ENCODE measurements around the gene CFAP74. TPM values are rescaled to one million over a fixed set of nuclear protein-coding genes. Genes with fewer than 3 reads are reported as not detected.

CFAP74 gene
- total RNA-seq, 1 experiment from 2014 or later: not detected

- TF ChIP-seq EZH2 (IDR thresholded peaks at IDR 0.05; ENCODE audit: low read length, unreplicated experiment): no peak
- TF ChIP-seq CTCF (conservative IDR thresholded peaks at IDR 0.05; ENCODE audit: low read depth, low read length): no peak
- no peak for TF ChIP-seq EZH2phosphoT487 (IDR thresholded peaks at IDR 0.05; ENCODE audit: borderline replicate concordance, low read length)
- no peak overlapping the region for H3K27ac ChIP-seq (ENCODE audit: low read length)
- no peaks in the 10 kb centered on the region for H3K4me1 ChIP-seq (ENCODE audit: insufficient read depth, low read length)
- no peaks in the 10 kb centered on the region for H3K9me2 ChIP-seq (replicated peaks; ENCODE audit: low read length)
- no peak for ATAC-seq
- H3K9ac ChIP-seq (ENCODE audit: low read length): no peak overlapping the region
- ChIA-PET CTCF (no interaction called here), POLR2A (ENCODE audit: unreplicated experiment) (no interaction called here)
- no peaks in the 10 kb centered on the region for H3K79me2 ChIP-seq (ENCODE audit: low read length)
- H2AFZ ChIP-seq (ENCODE audit: low read length): no peak overlapping the region
- no peaks in the 10 kb centered on the region for H3K9me3 ChIP-seq (ENCODE audit: low read length)
- no peak overlapping the region for H3K4me3 ChIP-seq (ENCODE audit: low read length)
- H3F3A ChIP-seq (ENCODE audit: low read length, unreplicated experiment): no peaks in the 10 kb centered on the region
- H4K20me1 ChIP-seq (ENCODE audit: low read length): no peaks in the 10 kb centered on the region
- no peak overlapping the region for H3K4me2 ChIP-seq (ENCODE audit: low read length)
- no peaks in the 10 kb centered on the region for H3K36me3 ChIP-seq (ENCODE audit: low read depth, low read length)
- intact Hi-C loops (cut with micrococcal nuclease): no loop called here
- BruUV-seq (replicated peaks): no TSS peak
- 0 out of 2 replicates have a peak, but pooled peaks cover 3% of the 10 kb centered on the region for H3K27me3 ChIP-seq (ENCODE audit: low read length)
- DNase-seq: no peak
Measured at GRCh38 chr1:2030076-2030871, 26.7 kb upstream of the CFAP74 start.

- POLR2A ChIA-PET (ENCODE audit: unreplicated experiment): no interaction called here
- intact Hi-C loops (cut with micrococcal nuclease): no loop called here
- no peaks in the 10 kb centered on the region for H3K36me3 ChIP-seq (ENCODE audit: low read depth, low read length)
- ATAC-seq (no peak), DNase-seq (no peak)
- no peak overlapping the region for H3K4me2 ChIP-seq (ENCODE audit: low read length)
- 0 out of 2 replicates have a peak, but pooled peaks cover 3% of the 10 kb centered on the region for H3K27me3 ChIP-seq (ENCODE audit: low read length)
- TF ChIP-seq EZH2phosphoT487 (IDR thresholded peaks at IDR 0.05; ENCODE audit: borderline replicate concordance, low read length) (no peak), CTCF (conservative IDR thresholded peaks at IDR 0.05; ENCODE audit: low read depth, low read length) (no peak), EZH2 (IDR thresholded peaks at IDR 0.05; ENCODE audit: low read length, unreplicated experiment) (no peak)
- no peaks in the 10 kb centered on the region for H4K20me1 ChIP-seq (ENCODE audit: low read length)
- H3K9me2 ChIP-seq (replicated peaks; ENCODE audit: low read length): no peaks in the 10 kb centered on the region
- H3K27ac ChIP-seq (ENCODE audit: low read length): no peak overlapping the region
- no peaks in the 10 kb centered on the region for H3K4me1 ChIP-seq (ENCODE audit: insufficient read depth, low read length)
- H3F3A ChIP-seq (ENCODE audit: low read length, unreplicated experiment): no peaks in the 10 kb centered on the region
- CTCF ChIA-PET: no interaction called here
- no peak overlapping the region for H3K4me3 ChIP-seq (ENCODE audit: low read length)
- BruUV-seq (replicated peaks): no TSS peak
- no peaks in the 10 kb centered on the region for H3K9me3 ChIP-seq (ENCODE audit: low read length)
- no peak overlapping the region for H2AFZ ChIP-seq (ENCODE audit: low read length)
- no peaks in the 10 kb centered on the region for H3K79me2 ChIP-seq (ENCODE audit: low read length)
- no peak overlapping the region for H3K9ac ChIP-seq (ENCODE audit: low read length)
Measured at GRCh38 chr1:2029561-2029960, 26.0 kb upstream of the CFAP74 start.

- CTCF ChIA-PET: no interaction called here
- no peaks in the 10 kb centered on the region for H3K9me3 ChIP-seq (ENCODE audit: low read length)
- H3F3A ChIP-seq (ENCODE audit: low read length, unreplicated experiment): no peaks in the 10 kb centered on the region
- TF ChIP-seq EZH2phosphoT487 (IDR thresholded peaks at IDR 0.05; ENCODE audit: borderline replicate concordance, low read length): no peak
- TF ChIP-seq EZH2 (IDR thresholded peaks at IDR 0.05; ENCODE audit: low read length, unreplicated experiment): no peak
- TF ChIP-seq CTCF (conservative IDR thresholded peaks at IDR 0.05; ENCODE audit: low read depth, low read length): no peak
- H3K4me2 ChIP-seq (ENCODE audit: low read length): no peak overlapping the region
- DNase-seq (no peak), ATAC-seq (no peak)
- no peaks in the 10 kb centered on the region for H3K36me3 ChIP-seq (ENCODE audit: low read depth, low read length)
- H3K9ac ChIP-seq (ENCODE audit: low read length): no peak overlapping the region
- H4K20me1 ChIP-seq (ENCODE audit: low read length): no peaks in the 10 kb centered on the region
- intact Hi-C loops (cut with micrococcal nuclease): no loop called here
- H3K9me2 ChIP-seq (replicated peaks; ENCODE audit: low read length): no peaks in the 10 kb centered on the region
- BruUV-seq (replicated peaks): no TSS peak
- H3K79me2 ChIP-seq (ENCODE audit: low read length): no peaks in the 10 kb centered on the region
- H3K27me3 ChIP-seq (ENCODE audit: low read length): 0 out of 2 replicates have a peak, but pooled peaks cover 3% of the 10 kb centered on the region
- POLR2A ChIA-PET (ENCODE audit: unreplicated experiment): no interaction called here
- H2AFZ ChIP-seq (ENCODE audit: low read length): no peak overlapping the region
- no peak overlapping the region for H3K27ac ChIP-seq (ENCODE audit: low read length)
- no peak overlapping the region for H3K4me3 ChIP-seq (ENCODE audit: low read length)
- no peaks in the 10 kb centered on the region for H3K4me1 ChIP-seq (ENCODE audit: insufficient read depth, low read length)
Measured at GRCh38 chr1:2028870-2029560, 25.4 kb upstream of the CFAP74 start.

Measured in PC-3 (cell line).